Measurements from ENCODE around the gene TSPY4. TPM values are rescaled to one million over a fixed set of nuclear protein-coding genes. Genes with fewer than 3 reads are reported as not detected.
"Not testable (repeated sequence)": the region's sequence is repeated elsewhere in the genome, so short reads cannot be mapped to it uniquely, and the experiment has no call there.

The TSPY4 gene, protein sequence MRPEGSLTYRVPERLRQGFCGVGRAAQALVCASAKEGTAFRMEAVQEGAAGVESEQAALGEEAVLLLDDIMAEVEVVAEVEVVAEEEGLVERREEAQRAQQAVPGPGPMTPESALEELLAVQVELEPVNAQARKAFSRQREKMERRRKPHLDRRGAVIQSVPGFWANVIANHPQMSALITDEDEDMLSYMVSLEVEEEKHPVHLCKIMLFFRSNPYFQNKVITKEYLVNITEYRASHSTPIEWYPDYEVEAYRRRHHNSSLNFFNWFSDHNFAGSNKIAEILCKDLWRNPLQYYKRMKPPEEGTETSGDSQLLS
- not detected in 2 replicates for total RNA-seq (2014; rRNA removed; shearing (Covaris generic); ENCODE audit: low replicate concordance)

DNA sequence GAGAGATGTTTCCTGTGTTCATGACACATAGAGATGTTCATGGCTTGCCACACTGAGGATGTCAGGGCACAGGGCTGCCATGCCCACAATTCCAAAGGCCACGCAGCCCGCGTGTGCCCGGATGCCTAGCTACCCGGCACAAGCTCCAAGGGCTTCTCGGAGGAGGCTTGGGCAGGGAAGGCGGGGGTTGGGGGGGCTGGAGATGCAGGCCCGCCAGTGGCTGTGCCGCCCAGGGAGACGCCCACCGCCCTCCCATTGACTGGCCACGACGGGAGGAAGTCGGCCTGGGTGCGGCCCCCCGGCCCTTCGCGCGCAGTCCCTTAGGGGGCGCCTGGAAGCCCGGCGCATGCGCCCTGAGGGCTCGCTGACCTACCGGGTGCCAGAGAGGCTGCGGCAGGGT lies at the start of gene TSPY4:
Gene TSPY4 (plus strand): TSS at position 301 of the 400 bp plus-strand sequence. CDS start 46 bp downstream, at position 347.
- H3K4me1 ChIP-seq (ENCODE audit: low read length); H4K20me1 ChIP-seq (ENCODE audit: insufficient read depth, low read depth, low read length); H3K9me2 ChIP-seq (replicated peaks; ENCODE audit: insufficient read depth, low read length); H3K79me2 ChIP-seq (ENCODE audit: low read length); H2AFZ ChIP-seq (ENCODE audit: low read length); H3K27me3 ChIP-seq (ENCODE audit: low read length); H3K27ac ChIP-seq (ENCODE audit: low read length); H3K9me3 ChIP-seq (ENCODE audit: low read length); H3K4me3 ChIP-seq (ENCODE audit: low read length); H3K9ac ChIP-seq (ENCODE audit: low read length); H3K4me2 ChIP-seq (ENCODE audit: low read depth, low read length, poor library complexity, severe bottlenecking); H3K36me3 ChIP-seq (ENCODE audit: insufficient read depth, low read length); DNase-seq: not testable (repeated sequence)

DNA sequence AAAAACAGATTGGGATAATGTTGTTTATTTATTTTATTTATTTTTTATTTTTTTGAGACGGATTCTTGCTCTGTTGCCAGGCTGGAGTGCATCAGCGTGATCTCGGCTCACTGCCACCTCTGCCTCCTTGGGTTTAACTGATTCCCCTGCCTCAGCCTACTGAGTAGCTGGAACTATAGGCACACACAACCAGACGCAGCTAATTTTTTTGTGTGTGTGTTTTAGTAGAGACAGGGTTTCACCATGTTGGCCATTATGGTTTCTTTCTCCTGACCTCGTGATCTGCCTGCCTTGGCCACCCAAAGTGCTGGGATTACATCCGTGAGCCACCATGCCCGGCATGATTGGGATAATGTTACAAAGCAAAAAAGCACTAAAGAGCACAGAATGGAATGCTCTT lies 16.3 kb upstream of the TSPY4 start:
- H3K4me3 ChIP-seq (ENCODE audit: low read length), result no peak overlapping the region
- H3K9me3 ChIP-seq (ENCODE audit: low read length), result no peaks in the 10 kb centered on the region
- H3K9me2 ChIP-seq (replicated peaks; ENCODE audit: insufficient read depth, low read length), result no peaks in the 10 kb centered on the region
- no peak overlapping the region for H3K27ac ChIP-seq (ENCODE audit: low read length)
- H2AFZ ChIP-seq (ENCODE audit: low read length), result no peak overlapping the region
- no peak for DNase-seq
- H3K79me2 ChIP-seq (ENCODE audit: low read length), result no peaks in the 10 kb centered on the region
- no peaks in the 10 kb centered on the region for H3K27me3 ChIP-seq (ENCODE audit: low read length)
- H3K4me2 ChIP-seq (ENCODE audit: low read depth, low read length, poor library complexity, severe bottlenecking), result no peak overlapping the region
- no peaks in the 10 kb centered on the region for H4K20me1 ChIP-seq (ENCODE audit: insufficient read depth, low read depth, low read length)
- H3K36me3 ChIP-seq (ENCODE audit: insufficient read depth, low read length), result no peaks in the 10 kb centered on the region
- no peak overlapping the region for H3K9ac ChIP-seq (ENCODE audit: low read length)
- no peaks in the 10 kb centered on the region for H3K4me1 ChIP-seq (ENCODE audit: low read length)

DNA sequence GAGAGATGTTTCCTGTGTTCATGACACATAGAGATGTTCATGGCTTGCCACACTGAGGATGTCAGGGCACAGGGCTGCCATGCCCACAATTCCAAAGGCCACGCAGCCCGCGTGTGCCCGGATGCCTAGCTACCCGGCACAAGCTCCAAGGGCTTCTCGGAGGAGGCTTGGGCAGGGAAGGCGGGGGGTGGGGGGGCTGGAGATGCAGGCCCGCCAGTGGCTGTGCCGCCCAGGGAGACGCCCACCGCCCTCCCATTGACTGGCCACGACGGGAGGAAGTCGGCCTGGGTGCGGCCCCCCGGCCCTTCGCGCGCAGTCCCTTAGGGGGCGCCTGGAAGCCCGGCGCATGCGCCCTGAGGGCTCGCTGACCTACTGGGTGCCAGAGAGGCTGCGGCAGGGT lies 20.2 kb downstream of the TSPY4 start, which contains the start of gene TSPY8:
Gene TSPY8 (plus strand): TSS at position 301 of the 400 bp plus-strand sequence. CDS start 46 bp downstream, at position 347.
- H3K9me2 ChIP-seq (replicated peaks; ENCODE audit: insufficient read depth, low read length); H3K9me3 ChIP-seq (ENCODE audit: low read length); H3K79me2 ChIP-seq (ENCODE audit: low read length); H3K27ac ChIP-seq (ENCODE audit: low read length); H2AFZ ChIP-seq (ENCODE audit: low read length); H3K27me3 ChIP-seq (ENCODE audit: low read length); DNase-seq; H3K4me3 ChIP-seq (ENCODE audit: low read length); H3K36me3 ChIP-seq (ENCODE audit: insufficient read depth, low read length); H3K9ac ChIP-seq (ENCODE audit: low read length); H3K4me1 ChIP-seq (ENCODE audit: low read length); H4K20me1 ChIP-seq (ENCODE audit: insufficient read depth, low read depth, low read length); H3K4me2 ChIP-seq (ENCODE audit: low read depth, low read length, poor library complexity, severe bottlenecking): not testable (repeated sequence)

Small RNAs within 50 kb of the gene (small RNA-seq; reads per million reads assigned to genes)
- gene AC006158.1, result not detected

Other genes with a start within 250 kb of the TSPY4 start
- gene TSPY8, start 20.3 kb downstream of the TSPY4 start, total RNA-seq (2014; rRNA removed; shearing (Covaris generic); ENCODE audit: low replicate concordance), result not detected in 2 replicates
- gene TSPY3, start 61.0 kb downstream of the TSPY4 start, total RNA-seq (2014; rRNA removed; shearing (Covaris generic); ENCODE audit: low replicate concordance), result not detected in 2 replicates
- not detected in 2 replicates for gene TSPY1, start 129.5 kb downstream of the TSPY4 start, total RNA-seq (2014; rRNA removed; shearing (Covaris generic); ENCODE audit: low replicate concordance)
- not detected in 2 replicates for gene TSPY9, start 149.8 kb downstream of the TSPY4 start, total RNA-seq (2014; rRNA removed; shearing (Covaris generic); ENCODE audit: low replicate concordance)
- gene TSPY10, start 190.4 kb downstream of the TSPY4 start, total RNA-seq (2014; rRNA removed; shearing (Covaris generic); ENCODE audit: low replicate concordance), result not detected in 2 replicates

Data from Karpas-422 (cell line).